Hematopoietic multipotent progenitor cell treated with erythropoietin and hydrocortisone succinate and interleukin-3 and kit ligand, for 17 days (in vitro differentiated cells): ENCODE measurements around the gene PDE4B.

Source experiments
- DNase-seq: peaks from one replicate; pipeline ENCODE4 v3.0.0-alpha.2; 2015; ENCODE audit warnings: low spot score

PDE4B gene

DNA sequence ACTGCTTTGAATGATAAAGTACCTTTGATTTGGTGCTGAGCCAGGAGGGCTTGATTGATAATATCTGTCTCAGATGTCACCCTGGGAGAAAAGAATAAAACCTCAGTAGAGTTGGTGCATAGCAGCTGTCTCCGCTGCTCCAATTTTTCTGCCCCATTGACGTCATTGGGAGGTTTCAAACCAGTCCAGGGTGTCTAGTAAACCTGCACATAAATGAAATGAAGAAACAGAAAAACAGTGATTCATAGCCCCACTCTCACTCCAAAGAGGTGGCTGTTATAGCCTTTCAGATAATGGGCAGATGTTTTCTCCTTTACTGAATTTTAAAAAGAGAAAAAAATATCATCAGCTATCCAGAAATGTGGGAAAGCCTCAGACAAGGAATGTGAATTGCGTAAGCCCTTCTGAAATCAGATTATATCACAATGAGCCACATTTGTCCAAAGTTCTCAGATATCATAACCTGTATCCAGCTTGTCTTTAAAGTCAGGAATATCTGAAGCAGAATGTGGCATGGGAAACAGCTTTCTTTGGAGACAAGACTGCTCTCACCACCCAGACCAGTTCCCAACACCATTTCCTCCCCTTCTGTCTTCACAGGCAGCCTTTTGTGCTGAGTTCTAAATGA, 390.0 kb downstream of the PDE4B start:
- no peak for DNase-seq

- no peak for DNase-seq
These were observed 390.7 kb downstream of the PDE4B start for GRCh38 chr1:66183400-66183799.

GRCh38 chr1:66197120-66197519, 404.4 kb downstream of the PDE4B start:
- no peak for DNase-seq

GRCh38 chr1:66197785-66198184, 405.1 kb downstream of the PDE4B start:
- DNase-seq, result no peak

- DNase-seq, result no peak
These were observed 414.0 kb downstream of the PDE4B start for GRCh38 chr1:66206563-66207144.

GRCh38 chr1:66207484-66207883, 414.8 kb downstream of the PDE4B start:
- DNase-seq, result no peak

- no peak for DNase-seq
These were observed 415.9 kb downstream of the PDE4B start for GRCh38 chr1:66208632-66209031.

DNA sequence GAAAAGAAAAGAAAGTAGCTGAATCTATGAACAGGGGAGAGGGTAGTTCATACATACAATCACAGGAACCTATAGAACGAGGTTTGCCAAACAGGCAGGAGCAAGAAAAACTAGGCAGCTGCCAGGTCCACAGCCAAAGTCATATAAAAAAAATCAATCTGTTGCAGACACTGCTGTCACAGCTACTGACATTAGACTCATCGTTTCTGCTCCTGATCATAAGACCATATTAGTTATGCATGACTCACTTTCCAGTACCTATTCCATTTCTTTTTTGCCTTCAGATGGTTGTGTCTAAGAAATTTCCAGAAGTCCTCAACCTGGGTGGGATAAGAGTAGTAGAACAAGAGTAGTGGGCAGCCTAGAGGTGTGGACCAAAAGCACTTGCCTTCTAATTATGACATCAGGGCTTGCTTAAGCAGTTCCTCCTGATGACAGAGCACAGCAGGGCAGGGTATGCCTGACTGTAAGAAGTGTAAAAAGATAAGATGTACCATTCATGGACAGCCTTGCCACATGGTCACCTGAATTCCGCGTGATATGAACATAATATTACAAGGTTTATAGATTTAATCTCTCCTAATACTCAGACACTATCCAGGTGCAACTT, 418.0 kb downstream of the PDE4B start:
- DNase-seq, result no peak

DNA sequence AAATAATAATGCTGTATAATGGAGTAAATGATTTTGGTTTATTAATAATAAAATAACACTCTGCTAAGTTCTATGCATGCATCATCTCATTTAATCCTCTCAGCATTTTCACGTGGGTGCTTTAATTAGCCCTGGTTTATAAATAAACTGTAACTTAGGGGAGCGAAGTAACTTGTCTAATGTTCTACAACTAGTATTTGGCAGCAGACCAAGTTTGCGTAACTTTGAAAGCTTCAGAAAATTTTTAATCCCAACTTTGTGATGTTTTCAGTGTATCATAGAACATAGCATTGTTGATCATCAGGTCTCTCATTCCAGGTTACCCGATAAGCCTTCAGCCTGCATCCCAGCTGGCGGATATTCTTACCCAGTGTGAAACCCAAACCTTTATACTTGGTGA, 418.8 kb downstream of the PDE4B start:
- no peak for DNase-seq

DNA sequence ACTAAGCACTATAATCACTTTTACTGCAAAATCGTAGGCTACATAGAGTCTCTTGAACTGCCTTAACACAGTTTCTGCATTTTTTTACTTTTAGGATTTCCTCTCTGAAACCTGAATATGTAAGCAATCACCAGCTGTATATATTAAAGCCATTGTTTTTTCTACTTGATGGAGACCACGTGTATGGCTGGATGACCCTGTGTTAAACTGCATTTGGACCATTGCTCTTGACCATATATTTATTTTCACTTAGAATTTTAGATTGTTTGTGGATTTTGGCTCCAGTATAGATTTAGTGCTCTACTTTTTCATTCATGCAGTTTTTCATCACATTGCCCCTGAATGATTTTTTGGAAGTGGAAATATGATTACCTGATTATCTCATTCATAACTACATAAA, 420.8 kb downstream of the PDE4B start:
- no peak for DNase-seq

DNA sequence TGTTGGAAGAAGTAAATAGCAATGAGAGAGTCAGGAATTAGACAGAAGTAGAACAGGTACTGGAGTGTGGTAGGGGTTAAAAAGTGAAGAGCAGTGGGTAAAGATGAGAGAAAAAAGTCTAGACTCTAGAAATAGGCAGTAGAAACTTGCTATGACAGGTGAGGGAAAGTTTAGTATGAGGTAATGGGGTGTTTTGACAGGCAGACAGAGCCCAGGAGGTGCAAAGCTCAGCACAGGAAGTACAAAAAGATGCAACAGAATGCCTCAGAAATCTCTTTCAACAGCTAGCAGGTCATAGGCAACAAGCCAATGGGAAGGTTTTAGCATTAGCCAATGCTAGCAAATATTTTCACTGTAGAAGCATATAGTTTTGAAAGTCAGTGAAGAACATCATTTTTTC, 422.2 kb downstream of the PDE4B start:
- DNase-seq, result no peak

- DNase-seq, result no peak
These were observed 424.3 kb downstream of the PDE4B start for GRCh38 chr1:66217021-66217420.

DNA sequence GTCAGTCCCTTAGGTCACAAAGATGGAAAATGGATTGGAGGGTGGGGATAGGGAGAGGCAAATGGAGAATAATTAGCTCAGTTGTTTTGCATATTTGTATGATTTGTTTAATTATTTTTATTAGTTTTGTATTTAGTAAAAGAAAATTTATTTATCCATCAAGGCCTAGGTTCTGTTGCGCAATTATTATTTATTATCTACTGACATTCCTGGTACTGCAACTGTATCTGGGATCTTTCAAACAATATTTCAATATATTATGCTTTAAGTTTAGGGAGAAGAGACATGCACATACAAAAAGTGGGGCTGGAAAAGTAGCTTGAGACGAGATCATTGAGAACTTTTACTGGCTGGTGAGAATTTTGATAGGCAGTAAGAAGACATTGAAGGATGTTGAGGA, 424.9 kb downstream of the PDE4B start:
- DNase-seq, result no peak

DNA sequence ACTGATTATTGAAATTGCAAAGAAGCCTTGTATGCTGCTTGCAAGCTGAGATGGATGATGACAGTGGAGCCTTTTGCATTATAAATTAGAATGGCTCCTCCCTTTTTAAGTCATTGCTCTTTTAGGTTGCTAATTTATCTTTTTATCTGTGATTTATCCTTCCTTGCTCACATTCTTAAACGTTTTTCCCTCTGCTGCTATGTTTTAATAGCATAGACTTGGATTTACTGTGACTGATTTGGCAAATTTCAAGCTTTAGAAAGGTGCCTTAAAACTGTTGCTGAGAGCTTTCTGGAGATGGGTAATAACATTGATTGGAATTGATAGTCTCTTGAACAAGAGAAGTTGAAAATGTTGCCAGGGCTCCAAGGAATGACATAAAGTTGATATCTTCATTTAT, 427.8 kb downstream of the PDE4B start:
- DNase-seq, result no peak

- DNase-seq, result no peak
These were observed 431.0 kb downstream of the PDE4B start for GRCh38 chr1:66223681-66224080.

- no peak for DNase-seq
These were observed 434.3 kb downstream of the PDE4B start for GRCh38 chr1:66226985-66227384.

DNA sequence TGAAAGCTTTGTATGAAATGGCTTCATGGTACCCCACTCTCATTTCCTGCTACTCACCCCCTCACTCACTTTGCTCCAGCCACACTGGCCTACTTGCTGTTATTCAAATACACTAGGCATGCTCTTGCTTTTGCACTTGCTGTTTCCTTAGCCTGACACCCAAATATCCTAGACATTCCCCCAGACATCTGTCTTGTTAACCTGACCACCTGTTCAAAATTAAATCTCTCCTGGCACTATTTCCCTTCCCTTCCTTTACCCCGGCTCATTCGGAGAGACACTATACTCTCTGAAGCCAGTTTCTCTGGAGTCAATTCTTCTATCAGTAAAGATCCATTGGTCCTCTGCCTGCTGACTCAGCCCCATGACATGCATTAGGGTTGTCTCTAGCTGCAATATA, 435.3 kb downstream of the PDE4B start:
- DNase-seq, result no peak

DNA sequence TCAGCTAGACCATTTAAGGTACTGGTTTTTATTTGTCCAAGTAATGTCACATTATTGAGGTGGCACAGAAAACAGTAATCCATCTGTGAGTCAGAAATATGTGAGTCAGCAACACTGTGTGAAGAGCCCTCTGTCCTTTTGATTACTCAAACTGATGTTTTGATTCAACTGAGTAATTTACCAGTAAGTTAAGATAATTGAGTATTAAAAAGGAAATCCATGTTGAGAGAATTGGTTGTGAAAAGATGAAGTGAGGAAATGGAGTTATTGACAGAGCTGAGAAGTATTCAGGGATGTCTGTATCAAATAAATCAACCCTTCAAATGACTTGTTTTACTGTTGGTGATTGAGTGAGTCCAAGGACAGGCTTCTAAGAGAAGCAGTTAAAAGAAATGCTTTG, 438.5 kb downstream of the PDE4B start:
- no peak for DNase-seq

- DNase-seq, result no peak
These were observed 439.2 kb downstream of the PDE4B start for GRCh38 chr1:66231681-66232463.

DNA sequence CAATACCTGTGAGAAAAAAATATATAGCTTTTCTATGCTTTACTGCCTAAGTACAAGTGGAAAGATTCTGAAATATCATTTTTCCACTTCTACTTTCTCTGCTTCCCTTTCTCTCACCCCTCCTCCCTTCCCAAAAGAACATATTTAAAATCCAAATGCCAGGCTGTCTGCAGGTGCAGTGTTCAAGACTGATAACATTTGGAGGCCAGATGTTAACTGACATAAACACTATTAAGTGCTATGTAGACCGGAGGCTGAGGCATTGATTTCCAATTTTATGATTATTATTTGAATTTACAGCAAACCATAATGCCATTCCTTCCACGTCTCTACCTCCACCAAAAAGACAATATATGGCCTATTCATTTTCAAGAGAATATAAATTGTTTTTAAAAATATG, 444.3 kb downstream of the PDE4B start:
- DNase-seq, result no peak

- no peak for DNase-seq
These were observed 445.2 kb downstream of the PDE4B start for GRCh38 chr1:66237722-66238479.

GRCh38 chr1:66239834-66240233, 447.1 kb downstream of the PDE4B start:
- no peak for DNase-seq
